Middle frontal gyrus (tissue), 1 donor: ENCODE measurements around the gene PCED1B.

Experiments used
- DNase-seq: peaks from one replicate; pipeline ENCODE4 v3.0.0-alpha.2; 2015; ENCODE audit warnings: low spot score; ENCODE audit errors: extremely low spot score

Gene PCED1B

GRCh38 chr12:47088021-47088944, 8.9 kb downstream of the PCED1B start:
- DNase-seq = no peak

- DNase-seq = no peak
Measured at GRCh38 chr12:47091009-47091408, 11.6 kb downstream of the PCED1B start.

GRCh38 chr12:47094804-47095203, 15.4 kb downstream of the PCED1B start:
- no peak for DNase-seq

GRCh38 chr12:47095446-47096236, 16.2 kb downstream of the PCED1B start:
- no peak for DNase-seq

GRCh38 chr12:47097276-47097896, 18.0 kb downstream of the PCED1B start:
- no peak for DNase-seq

- DNase-seq = no peak
Measured at GRCh38 chr12:47098099-47098498, 18.7 kb downstream of the PCED1B start.

- DNase-seq = no peak
Measured at GRCh38 chr12:47099610-47100009, 20.2 kb downstream of the PCED1B start.

- no peak for DNase-seq
Measured at GRCh38 chr12:47100160-47100559, 20.7 kb downstream of the PCED1B start.

- no peak for DNase-seq
Measured at GRCh38 chr12:47102406-47102805, 23.0 kb downstream of the PCED1B start.

GRCh38 chr12:47102845-47103651, 23.6 kb downstream of the PCED1B start:
- no peak for DNase-seq

GRCh38 chr12:47105914-47106674, 26.7 kb downstream of the PCED1B start:
- DNase-seq = no peak

- DNase-seq = no peak
Measured at GRCh38 chr12:47107446-47107845, 28.0 kb downstream of the PCED1B start.

- no peak for DNase-seq
Measured at GRCh38 chr12:47107926-47108325, 28.5 kb downstream of the PCED1B start.

- DNase-seq = no peak
Measured at GRCh38 chr12:47110011-47110541, 30.7 kb downstream of the PCED1B start.

GRCh38 chr12:47110718-47111391, 31.4 kb downstream of the PCED1B start:
- no peak for DNase-seq

GRCh38 chr12:47111392-47111778, 32.0 kb downstream of the PCED1B start:
- no peak for DNase-seq

GRCh38 chr12:47111854-47112253, 32.4 kb downstream of the PCED1B start:
- no peak for DNase-seq

- no peak for DNase-seq
Measured at GRCh38 chr12:47112679-47113078, 33.3 kb downstream of the PCED1B start.

GRCh38 chr12:47114481-47114892, 35.1 kb downstream of the PCED1B start:
- no peak for DNase-seq
